ENCODE measurements around the gene CUEDC1. TPM values are rescaled to one million over a fixed set of nuclear protein-coding genes. Genes with fewer than 3 reads are reported as not detected.

CUEDC1 gene
- total RNA-seq, 1 experiment from 2014 or later = 5.0 TPM

- no peak for DNase-seq (ENCODE audit: low read depth)
Observed at GRCh38 chr17:57957120-57957850, 2.1 kb upstream of the CUEDC1 start.

GRCh38 chr17:57956291-57957119 lies 1.3 kb upstream of the CUEDC1 start:
- no peak for DNase-seq (ENCODE audit: low read depth)

- DNase-seq (ENCODE audit: low read depth) = peak; percentile 85
Observed at GRCh38 chr17:57954397-57955182, 622 bp downstream of the CUEDC1 start.

- DNase-seq (ENCODE audit: low read depth) = no peak
Observed at GRCh38 chr17:57953705-57954396, 1.4 kb downstream of the CUEDC1 start.

- DNase-seq (ENCODE audit: low read depth) = no peak
Observed at GRCh38 chr17:57953219-57953618, 2.0 kb downstream of the CUEDC1 start.

GRCh38 chr17:57949649-57950048 lies 5.6 kb downstream of the CUEDC1 start:
- DNase-seq (ENCODE audit: low read depth) = no peak

GRCh38 chr17:57948555-57949420 lies 6.4 kb downstream of the CUEDC1 start:
- peak; percentile 87 for DNase-seq (ENCODE audit: low read depth)

GRCh38 chr17:57948169-57948554 lies 7.0 kb downstream of the CUEDC1 start:
- peak; percentile 35 for DNase-seq (ENCODE audit: low read depth)

GRCh38 chr17:57947369-57947768 lies 7.8 kb downstream of the CUEDC1 start:
- DNase-seq (ENCODE audit: low read depth) = no peak

GRCh38 chr17:57946798-57947358 lies 8.3 kb downstream of the CUEDC1 start:
- DNase-seq (ENCODE audit: low read depth) = peak; percentile 77

GRCh38 chr17:57945996-57946797 lies 9.0 kb downstream of the CUEDC1 start:
- DNase-seq (ENCODE audit: low read depth) = peak; percentile 45

- no peak for DNase-seq (ENCODE audit: low read depth)
Observed at GRCh38 chr17:57944908-57945307, 10.3 kb downstream of the CUEDC1 start.

- DNase-seq (ENCODE audit: low read depth) = no peak
Observed at GRCh38 chr17:57943645-57944044, 11.6 kb downstream of the CUEDC1 start.

- DNase-seq (ENCODE audit: low read depth) = no peak
Observed at GRCh38 chr17:57943140-57943539, 12.1 kb downstream of the CUEDC1 start.

- DNase-seq (ENCODE audit: low read depth) = no peak
Observed at GRCh38 chr17:57941384-57942370, 13.5 kb downstream of the CUEDC1 start.

- no peak for DNase-seq (ENCODE audit: low read depth)
Observed at GRCh38 chr17:57940653-57941329, 14.4 kb downstream of the CUEDC1 start.

- no peak for DNase-seq (ENCODE audit: low read depth)
Observed at GRCh38 chr17:57940231-57940630, 15.0 kb downstream of the CUEDC1 start.

- DNase-seq (ENCODE audit: low read depth) = no peak
Observed at GRCh38 chr17:57939797-57940196, 15.4 kb downstream of the CUEDC1 start.

Data from Daoy (cell line).